Central memory CD8-positive, alpha-beta T cell (primary cell): ENCODE results near the gene ABCD3.
A peak's percentile ranks its signal among the peaks of the same experiment; 100 is the strongest.

Source experiments
- ATAC-seq: fragments of 150-1000 bp; cut with Tn5 transposase; replicated peaks from 2 replicates; pipeline ENCODE4 v1.10.0; 2022; ENCODE audit warnings: mild to moderate bottlenecking, moderate FRiP score, moderate number of reproducible peaks; ENCODE audit not compliant: poor library complexity, severe bottlenecking; ENCODE audit errors: extremely low read depth
- DNase-seq, 2 donors: peaks; one replicate each; pipeline ENCODE4 v3.0.0; 2021; ENCODE audit warnings: low spot score in 2 of 2
- H3K27ac Mint-ChIP-seq: one replicate; pipeline ENCODE4 v1.8.0; 2022; ENCODE audit warnings: low read depth, mild to moderate bottlenecking, moderate library complexity, mixed read lengths
- H3K27me3 Mint-ChIP-seq: one replicate; pipeline ENCODE4 v1.8.0; 2022; ENCODE audit warnings: mixed read lengths
- H3K36me3 Mint-ChIP-seq: one replicate; pipeline ENCODE4 v1.8.0; 2022; ENCODE audit warnings: mild to moderate bottlenecking, moderate library complexity, mixed read lengths; ENCODE audit not compliant: insufficient read depth
- H3K4me1 Mint-ChIP-seq: one replicate; pipeline ENCODE4 v1.8.0; 2022; ENCODE audit warnings: mixed read lengths
- H3K4me3 Mint-ChIP-seq: one replicate; pipeline ENCODE4 v1.8.0; 2022; ENCODE audit warnings: mild to moderate bottlenecking, moderate library complexity, mixed read lengths
- H3K9me3 Mint-ChIP-seq: one replicate; pipeline ENCODE4 v1.8.0; 2022; ENCODE audit warnings: mixed read lengths

The ABCD3 gene

GRCh38 chr1:94490556-94490955, 72.4 kb downstream of the ABCD3 start:
- H3K9me3 Mint-ChIP-seq: no peaks in the 10 kb centered on the region
- no peaks in the 10 kb centered on the region for H3K4me1 Mint-ChIP-seq
- H3K36me3 Mint-ChIP-seq: peaks cover 18% of the 10 kb centered on the region
- no peak overlapping the region for H3K4me3 Mint-ChIP-seq
- H3K27ac Mint-ChIP-seq: no peak overlapping the region
- ATAC-seq (no peak), DNase-seq (no peak)
- no peaks in the 10 kb centered on the region for H3K27me3 Mint-ChIP-seq

GRCh38 chr1:94496076-94496755, 78.0 kb downstream of the ABCD3 start:
- DNase-seq (no peak), ATAC-seq (no peak)
- Mint-ChIP-seq H3K9me3 (no peaks in the 10 kb centered on the region), H3K4me1 (no peaks in the 10 kb centered on the region), H3K4me3 (no peak overlapping the region), H3K27me3 (no peaks in the 10 kb centered on the region), H3K36me3 (peaks cover 26% of the 10 kb centered on the region), H3K27ac (no peak overlapping the region)

GRCh38 chr1:94501426-94501825, 83.2 kb downstream of the ABCD3 start:
- peaks cover 39% of the 10 kb centered on the region for H3K36me3 Mint-ChIP-seq
- H3K4me3 Mint-ChIP-seq: no peak overlapping the region
- no peak for DNase-seq
- H3K4me1 Mint-ChIP-seq: no peaks in the 10 kb centered on the region
- no peak for ATAC-seq
- H3K27me3 Mint-ChIP-seq: no peaks in the 10 kb centered on the region
- H3K9me3 Mint-ChIP-seq: no peaks in the 10 kb centered on the region
- no peak overlapping the region for H3K27ac Mint-ChIP-seq

- peaks cover 39% of the 10 kb centered on the region for H3K36me3 Mint-ChIP-seq
- ATAC-seq: no peak
- no peaks in the 10 kb centered on the region for H3K9me3 Mint-ChIP-seq
- no peak for DNase-seq
- H3K27me3 Mint-ChIP-seq: no peaks in the 10 kb centered on the region
- no peak overlapping the region for H3K4me3 Mint-ChIP-seq
- no peak overlapping the region for H3K27ac Mint-ChIP-seq
- no peaks in the 10 kb centered on the region for H3K4me1 Mint-ChIP-seq
Measured at GRCh38 chr1:94501935-94502334, 83.7 kb downstream of the ABCD3 start.

GRCh38 chr1:94503153-94503552, 85.0 kb downstream of the ABCD3 start:
- H3K4me3 Mint-ChIP-seq: no peak overlapping the region
- no peaks in the 10 kb centered on the region for H3K4me1 Mint-ChIP-seq
- DNase-seq: no peak
- ATAC-seq: no peak
- peaks cover 37% of the 10 kb centered on the region for H3K36me3 Mint-ChIP-seq
- no peak overlapping the region for H3K27ac Mint-ChIP-seq
- no peaks in the 10 kb centered on the region for H3K27me3 Mint-ChIP-seq
- no peaks in the 10 kb centered on the region for H3K9me3 Mint-ChIP-seq

- Mint-ChIP-seq H3K27ac (peak overlapping the region; percentile 15), H3K27me3 (no peaks in the 10 kb centered on the region)
Measured at GRCh38 chr1:94504601-94505000, 86.4 kb downstream of the ABCD3 start.

GRCh38 chr1:94512816-94513215, 94.6 kb downstream of the ABCD3 start:
- no peak for DNase-seq
- Mint-ChIP-seq H3K27ac (no peak overlapping the region), H3K4me3 (no peak overlapping the region), H3K4me1 (no peaks in the 10 kb centered on the region), H3K27me3 (no peaks in the 10 kb centered on the region), H3K9me3 (no peaks in the 10 kb centered on the region), H3K36me3 (peaks cover 15% of the 10 kb centered on the region)
- no peak for ATAC-seq

More at GRCh38 chr1:94504601-94505000, 86.4 kb downstream of the ABCD3 start:
- H3K9me3 Mint-ChIP-seq: no peaks in the 10 kb centered on the region
- no peaks in the 10 kb centered on the region for H3K4me1 Mint-ChIP-seq
- no peak overlapping the region for H3K4me3 Mint-ChIP-seq
- H3K36me3 Mint-ChIP-seq: peaks cover 40% of the 10 kb centered on the region
- no peak for DNase-seq
- no peak for ATAC-seq

GRCh38 chr1:94514095-94514727, 96.0 kb downstream of the ABCD3 start:
- Mint-ChIP-seq H3K27me3 (no peaks in the 10 kb centered on the region), H3K27ac (no peak overlapping the region), H3K9me3 (no peaks in the 10 kb centered on the region), H3K4me3 (no peak overlapping the region), H3K4me1 (no peaks in the 10 kb centered on the region), H3K36me3 (peaks cover 17% of the 10 kb centered on the region)
- ATAC-seq (no peak), DNase-seq (no peak)

GRCh38 chr1:94515296-94515947, 97.2 kb downstream of the ABCD3 start:
- Mint-ChIP-seq H3K4me1 (no peaks in the 10 kb centered on the region), H3K36me3 (peaks cover 19% of the 10 kb centered on the region)
- no peak for DNase-seq

GRCh38 chr1:94519351-94519750, 101.2 kb downstream of the ABCD3 start:
- Mint-ChIP-seq H3K27me3 (no peaks in the 10 kb centered on the region), H3K36me3 (peaks cover 17% of the 10 kb centered on the region), H3K4me1 (no peaks in the 10 kb centered on the region), H3K9me3 (no peaks in the 10 kb centered on the region), H3K27ac (no peak overlapping the region), H3K4me3 (no peak overlapping the region)
- no peak for ATAC-seq
- DNase-seq: no peak

More at GRCh38 chr1:94515296-94515947, 97.2 kb downstream of the ABCD3 start:
- Mint-ChIP-seq H3K4me3 (no peak overlapping the region), H3K27ac (no peak overlapping the region), H3K27me3 (no peaks in the 10 kb centered on the region), H3K9me3 (no peaks in the 10 kb centered on the region)
- ATAC-seq: no peak

GRCh38 chr1:94522304-94522703, 104.1 kb downstream of the ABCD3 start:
- no peaks in the 10 kb centered on the region for H3K9me3 Mint-ChIP-seq
- DNase-seq (no peak), ATAC-seq (no peak)
- no peak overlapping the region for H3K27ac Mint-ChIP-seq
- H3K4me3 Mint-ChIP-seq: no peak overlapping the region
- H3K27me3 Mint-ChIP-seq: no peaks in the 10 kb centered on the region
- H3K4me1 Mint-ChIP-seq: no peaks in the 10 kb centered on the region
- H3K36me3 Mint-ChIP-seq: peaks cover 14% of the 10 kb centered on the region

- DNase-seq (no peak), ATAC-seq (no peak)
- Mint-ChIP-seq H3K27me3 (no peaks in the 10 kb centered on the region), H3K4me3 (no peak overlapping the region), H3K9me3 (no peaks in the 10 kb centered on the region), H3K4me1 (no peaks in the 10 kb centered on the region), H3K36me3 (peaks cover 4% of the 10 kb centered on the region), H3K27ac (no peak overlapping the region)
Measured at GRCh38 chr1:94524531-94524930, 106.3 kb downstream of the ABCD3 start.
